Ectodermal cell (in vitro differentiated cells): Measurements from ENCODE around the gene ALDH1L2.

Experiments used
- H3K27ac ChIP-seq: 2 replicates; pipeline ENCODE4 v1.7.0; 2013; ENCODE audit warnings: mild to moderate bottlenecking, low read depth, low read length; ENCODE audit not compliant: insufficient read depth, poor library complexity, severe bottlenecking
- H3K27me3 ChIP-seq: 2 replicates; pipeline ENCODE4 v1.7.0; 2013; ENCODE audit warnings: mild to moderate bottlenecking, low read length; ENCODE audit not compliant: insufficient read depth, control insufficient read depth, poor library complexity, severe bottlenecking
- H3K36me3 ChIP-seq: one replicate; pipeline ENCODE4 v1.7.0; 2013; ENCODE audit warnings: low read length; ENCODE audit not compliant: control insufficient read depth, insufficient read depth
- H3K4me1 ChIP-seq: one replicate; pipeline ENCODE4 v1.7.0; 2013; ENCODE audit warnings: low read length; ENCODE audit not compliant: control insufficient read depth, insufficient read depth
- H3K4me3 ChIP-seq: 2 replicates; pipeline ENCODE4 v1.7.0; 2013; ENCODE audit warnings: low read depth, low read length, control low read depth; ENCODE audit not compliant: insufficient read depth
- H3K9me3 ChIP-seq: 2 replicates; pipeline ENCODE4 v1.7.0; 2013; ENCODE audit warnings: mild to moderate bottlenecking, low read length, moderate library complexity; ENCODE audit not compliant: control insufficient read depth
- WGBS, 2 experiments: methylation state at CpG; one replicate each; pipeline ENCODE4 v1.1.7; 2013; ENCODE audit warnings: missing lambda C conversion rate in 2 of 2; 5-methylcytosine and 5-hydroxymethylcytosine counted together

ALDH1L2 gene

GRCh38 chr12:105036937-105037649 lies 47.2 kb downstream of the ALDH1L2 start:
- Histone ChIP-seq H3K4me3 (no peak overlapping the region), H3K4me1 (no peaks in the 10 kb centered on the region), H3K27me3 (no peaks in the 10 kb centered on the region), H3K9me3 (no peaks in the 10 kb centered on the region), H3K27ac (no peak overlapping the region), H3K36me3 (no peaks in the 10 kb centered on the region)
- 92 to 100% methylated on average over 2 to 3 of the region's 3 CpGs for WGBS, 2 experiments

GRCh38 chr12:105033851-105034250 lies 50.4 kb downstream of the ALDH1L2 start:
- Histone ChIP-seq H3K27me3 (no peaks in the 10 kb centered on the region), H3K27ac (no peak overlapping the region), H3K9me3 (no peaks in the 10 kb centered on the region), H3K4me3 (no peak overlapping the region), H3K4me1 (no peaks in the 10 kb centered on the region), H3K36me3 (no peaks in the 10 kb centered on the region)
- 100% methylated on average over 1 of the region's 2 CpGs; no CpG with 5 or more reads in 1 of the 2 experiments for WGBS, 2 experiments

- H3K4me3 ChIP-seq: no peak overlapping the region
- WGBS, 2 experiments: 95 to 97% methylated on average over 4 of the region's 4 CpGs
- no peaks in the 10 kb centered on the region for H3K27me3 ChIP-seq
- no peaks in the 10 kb centered on the region for H3K36me3 ChIP-seq
- no peak overlapping the region for H3K27ac ChIP-seq
- no peaks in the 10 kb centered on the region for H3K4me1 ChIP-seq
- no peaks in the 10 kb centered on the region for H3K9me3 ChIP-seq
These were observed 51.4 kb downstream of the ALDH1L2 start for GRCh38 chr12:105032703-105033357.

GRCh38 chr12:105030820-105031807 lies 53.1 kb downstream of the ALDH1L2 start:
- WGBS, 2 experiments: 92 to 95% methylated on average over 7 to 9 of the region's 9 CpGs
- no peaks in the 10 kb centered on the region for H3K36me3 ChIP-seq
- H3K4me3 ChIP-seq: no peak overlapping the region
- no peaks in the 10 kb centered on the region for H3K27me3 ChIP-seq
- H3K27ac ChIP-seq: no peak overlapping the region
- H3K4me1 ChIP-seq: no peaks in the 10 kb centered on the region
- no peaks in the 10 kb centered on the region for H3K9me3 ChIP-seq

GRCh38 chr12:105026411-105026810 lies 57.8 kb downstream of the ALDH1L2 start:
- peaks cover 6% of the 10 kb centered on the region for H3K4me1 ChIP-seq
- H3K27me3 ChIP-seq: no peaks in the 10 kb centered on the region
- H3K36me3 ChIP-seq: no peaks in the 10 kb centered on the region
- no peaks in the 10 kb centered on the region for H3K9me3 ChIP-seq
- H3K4me3 ChIP-seq: no peak overlapping the region
- no peak overlapping the region for H3K27ac ChIP-seq
- 98 to 100% methylated on average over 4 of the region's 4 CpGs for WGBS, 2 experiments

GRCh38 chr12:105025890-105026289 lies 58.4 kb downstream of the ALDH1L2 start:
- Histone ChIP-seq H3K27me3 (no peaks in the 10 kb centered on the region), H3K4me3 (no peak overlapping the region), H3K4me1 (peaks cover 6% of the 10 kb centered on the region), H3K27ac (no peak overlapping the region), H3K9me3 (no peaks in the 10 kb centered on the region), H3K36me3 (no peaks in the 10 kb centered on the region)
- 89 to 96% methylated on average over 4 to 5 of the region's 5 CpGs for WGBS, 2 experiments

GRCh38 chr12:105024928-105025327 lies 59.3 kb downstream of the ALDH1L2 start:
- Histone ChIP-seq H3K4me3 (no peak overlapping the region), H3K9me3 (no peaks in the 10 kb centered on the region), H3K27me3 (no peaks in the 10 kb centered on the region), H3K4me1 (peaks cover 6% of the 10 kb centered on the region), H3K36me3 (no peaks in the 10 kb centered on the region), H3K27ac (peak overlapping the region; percentile 45)
- 89% methylated on average over 2 of the region's 2 CpGs for WGBS, 2 experiments

GRCh38 chr12:105020241-105020962 lies 63.9 kb downstream of the ALDH1L2 start:
- Histone ChIP-seq H3K36me3 (no peaks in the 10 kb centered on the region), H3K9me3 (no peaks in the 10 kb centered on the region), H3K4me3 (no peak overlapping the region), H3K4me1 (peaks cover 13% of the 10 kb centered on the region), H3K27me3 (no peaks in the 10 kb centered on the region), H3K27ac (no peak overlapping the region)
- 87 to 94% methylated on average over 3 of the region's 3 CpGs for WGBS, 2 experiments

GRCh38 chr12:105018776-105019175 lies 65.5 kb downstream of the ALDH1L2 start:
- H3K4me1 ChIP-seq: peaks cover 8% of the 10 kb centered on the region
- no peaks in the 10 kb centered on the region for H3K36me3 ChIP-seq
- no peak overlapping the region for H3K4me3 ChIP-seq
- peak overlapping the region; percentile 26 for H3K27ac ChIP-seq
- WGBS, 2 experiments: 47 to 50% methylated on average over 9 of the region's 9 CpGs
- H3K9me3 ChIP-seq: no peaks in the 10 kb centered on the region
- no peaks in the 10 kb centered on the region for H3K27me3 ChIP-seq
